H1 (cell line): ENCODE data around the gene SBNO1.

ENCODE experiments used
- CTCF ChIP-seq, 3 experiments: IDR thresholded peaks; 1 replicate in 2 of 3; 2 replicates in 1 of 3; pipeline versions ENCODE4 v1.5.1 to v1.6.1; 2011; ENCODE audit warnings: low read length in 3 of 3, mild to moderate bottlenecking in 3 of 3, inconsistent platforms in 2 of 3, low read depth in 1 of 3, moderate library complexity in 1 of 3; ENCODE audit not compliant: insufficient read depth in 1 of 3; ENCODE audit errors: control extremely low read depth in 1 of 3
- HDAC6 ChIP-seq: IDR thresholded peaks from one replicate; pipeline ENCODE4 v1.7.1; 2012; ENCODE audit warnings: low read depth, mild to moderate bottlenecking, inconsistent platforms, low read length, moderate library complexity
- PHF8 ChIP-seq: fragments of 200-600 bp; sonication (generic); conservative IDR thresholded peaks from 2 replicates; pipeline ENCODE4 v1.7.1; 2012; ENCODE audit warnings: low read depth, mild to moderate bottlenecking, inconsistent platforms, low read length, moderate library complexity

- no peak for TF ChIP-seq PHF8
- TF ChIP-seq CTCF (IDR thresholded peaks at IDR 0.05; ENCODE audit: control extremely low read depth in 1 of 3, insufficient read depth in 1 of 3, low read depth in 1 of 3, low read length in 3 of 3) = no peak
- no peak for TF ChIP-seq HDAC6
Observed at GRCh38 chr12:123404581-123404980, 39.9 kb upstream of the SBNO1 start.
